GM03348 (cell line): ENCODE data around the gene DNHD1.

Experiments
- DNase-seq: peaks from one replicate; pipeline ENCODE4 v3.0.0; 2012; ENCODE audit warnings: low spot score

The DNHD1 gene

GRCh38 chr11:6563121-6563619 lies 66.1 kb downstream of the DNHD1 start:
- DNase-seq: no peak

- DNase-seq: no peak
Measured at GRCh38 chr11:6563667-6564066, 66.6 kb downstream of the DNHD1 start.

- no peak for DNase-seq
Measured at GRCh38 chr11:6565325-6565724, 68.2 kb downstream of the DNHD1 start.

- DNase-seq: no peak
Measured at GRCh38 chr11:6565988-6566703, 69.1 kb downstream of the DNHD1 start.

GRCh38 chr11:6566704-6567370 lies 69.8 kb downstream of the DNHD1 start:
- DNase-seq: no peak

GRCh38 chr11:6567371-6567745 lies 70.3 kb downstream of the DNHD1 start:
- DNase-seq: no peak

- DNase-seq: peak; percentile 44
Measured at GRCh38 chr11:6568191-6568918, 71.3 kb downstream of the DNHD1 start.

GRCh38 chr11:6569706-6570105 lies 72.6 kb downstream of the DNHD1 start:
- DNase-seq: no peak

GRCh38 chr11:6570691-6571427 lies 73.8 kb downstream of the DNHD1 start:
- DNase-seq: no peak

- DNase-seq: no peak
Measured at GRCh38 chr11:6571434-6572008, 74.4 kb downstream of the DNHD1 start.

- DNase-seq: peak; percentile 87
Measured at GRCh38 chr11:6572215-6572614, 75.1 kb downstream of the DNHD1 start.

- no peak for DNase-seq
Measured at GRCh38 chr11:6574816-6575715, 78.0 kb downstream of the DNHD1 start.

- peak; percentile 77 for DNase-seq
Measured at GRCh38 chr11:6576471-6577373, 79.6 kb downstream of the DNHD1 start.

- DNase-seq: no peak
Measured at GRCh38 chr11:6578134-6578533, 81.1 kb downstream of the DNHD1 start.

- no peak for DNase-seq
Measured at GRCh38 chr11:6579681-6580080, 82.6 kb downstream of the DNHD1 start.

- no peak for DNase-seq
Measured at GRCh38 chr11:6583584-6583983, 86.5 kb downstream of the DNHD1 start.

GRCh38 chr11:6584528-6584927 lies 87.4 kb downstream of the DNHD1 start:
- DNase-seq: no peak

- DNase-seq: no peak
Measured at GRCh38 chr11:6586434-6587359, 89.6 kb downstream of the DNHD1 start.
